ENCODE results near the gene MUS81.

- TF ChIP-seq POLR2AphosphoS5 (IDR thresholded peaks at IDR 0.05; ENCODE audit: low read depth, low read length), result no peak
- no peak for TF ChIP-seq POLR2A (IDR thresholded peaks at IDR 0.05; ENCODE audit: low read depth, low read length)
Measured at GRCh38 chr11:65880027-65880426, 19.8 kb downstream of the MUS81 start.
